NOMO-1 treated with dmso at 0.1 percent for 144 hours (cell line): ENCODE measurements around the gene ERRFI1.
"Not testable (repeated sequence)": the region's sequence is repeated elsewhere in the genome, so short reads cannot be mapped to it uniquely, and the experiment has no call there.

Experiments used
- DNase-seq: peaks from one replicate; lab custom pipeline; 2025; ENCODE audit not compliant: unreplicated experiment; lab: John Stamatoyannopoulos, UW

The ERRFI1 gene

GRCh38 chr1:7972285-7972684 lies 53.8 kb downstream of the ERRFI1 start:
- no peak for DNase-seq

- DNase-seq: no peak
Measured at GRCh38 chr1:7971024-7971423, 55.1 kb downstream of the ERRFI1 start.

- DNase-seq: no peak
Measured at GRCh38 chr1:7970246-7970645, 55.9 kb downstream of the ERRFI1 start.

GRCh38 chr1:7967651-7968050 lies 58.5 kb downstream of the ERRFI1 start:
- DNase-seq: no peak

GRCh38 chr1:7967196-7967595 lies 58.9 kb downstream of the ERRFI1 start:
- DNase-seq: no peak

- no peak for DNase-seq
Measured at GRCh38 chr1:7964476-7964875, 61.6 kb downstream of the ERRFI1 start.

GRCh38 chr1:7963841-7964240 lies 62.3 kb downstream of the ERRFI1 start:
- not testable (repeated sequence) for DNase-seq

GRCh38 chr1:7963378-7963730 lies 62.8 kb downstream of the ERRFI1 start:
- DNase-seq: not testable (repeated sequence)

- DNase-seq: no peak
Measured at GRCh38 chr1:7962636-7963377, 63.3 kb downstream of the ERRFI1 start.

- DNase-seq: no peak
Measured at GRCh38 chr1:7962014-7962335, 64.1 kb downstream of the ERRFI1 start.
